HAP-1 (cell line): ENCODE results near the gene ZNF185.

Experiments
- DNase-seq, 2 experiments: peaks; one replicate each; pipeline ENCODE4 v3.0.0-alpha.2; 2016 to 2020; ENCODE audit warnings: low spot score in 2 of 2
- H3K27me3 ChIP-seq: fragments of 250-450 bp; sonication (Bioruptor Pico); 2 replicates; pipeline ENCODE4 v1.5.1; 2020; ENCODE audit warnings: low read depth, mild to moderate bottlenecking, moderate library complexity
- H3K36me3 ChIP-seq: fragments of 250-450 bp; sonication (Bioruptor Pico); replicated peaks from 2 replicates; pipeline ENCODE4 v1.5.1; 2020; ENCODE audit warnings: mild to moderate bottlenecking
- H3K4me1 ChIP-seq: fragments of 250-450 bp; sonication (Bioruptor Pico); 2 replicates; pipeline ENCODE4 v1.5.1; 2020; ENCODE audit warnings: mild to moderate bottlenecking
- H3K4me3 ChIP-seq: fragments of 250-450 bp; sonication (Bioruptor Pico); 2 replicates; pipeline ENCODE4 v1.5.1; 2020; ENCODE audit warnings: mild to moderate bottlenecking, moderate library complexity
- H3K9me3 ChIP-seq: fragments of 250-450 bp; sonication (Bioruptor Pico); 2 replicates; pipeline ENCODE4 v1.5.1; 2020; ENCODE audit warnings: mild to moderate bottlenecking, moderate library complexity
- in situ Hi-C: fragments of 300-500 bp; cut with MboI; formaldehyde crosslinking; loops from 3 replicates; pipeline ENCODE4 v1.14.3; 2020; ENCODE audit warnings: low sequenced_read_pairs, inconsistent platforms, mixed read lengths

The ZNF185 gene

DNA sequence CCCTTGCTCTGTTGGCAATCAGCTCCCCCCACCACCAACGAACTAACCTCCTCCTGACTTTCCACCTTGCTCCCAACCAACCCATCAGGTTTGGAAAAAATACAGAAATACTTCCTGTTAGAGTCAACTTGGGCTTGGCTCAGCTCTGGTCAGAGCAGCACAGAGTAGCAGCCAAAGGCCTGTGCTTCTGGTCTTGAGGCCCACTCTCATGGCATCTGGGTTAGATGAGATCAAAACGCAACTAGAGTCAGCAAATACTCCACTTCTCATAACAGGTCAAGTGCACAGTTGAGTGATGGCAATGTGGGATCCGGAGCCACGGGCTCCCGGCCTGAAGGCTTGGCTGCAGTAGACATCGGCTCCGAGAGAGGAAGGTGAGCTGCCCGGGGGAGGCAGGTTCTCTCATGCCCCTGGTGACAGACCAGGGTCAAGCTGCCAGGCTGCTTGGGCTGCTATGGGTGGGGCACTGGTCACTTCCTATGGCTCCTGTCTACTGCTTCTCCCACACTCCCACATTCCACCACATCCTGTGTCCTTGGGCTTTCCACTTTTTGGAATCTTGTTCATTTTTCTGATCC lies 34.8 kb downstream of the ZNF185 start:
- H3K9me3 ChIP-seq: no peaks in the 10 kb centered on the region
- H3K4me1 ChIP-seq: no peaks in the 10 kb centered on the region
- H3K36me3 ChIP-seq: no peaks in the 10 kb centered on the region
- in situ Hi-C loops: loop anchor here (25.0 kb wide), 1 partner anchor 1405 kb away; no protein-coding TSS in a partner anchor
- no peak for DNase-seq
- H3K4me3 ChIP-seq: no peak overlapping the region
- no peaks in the 10 kb centered on the region for H3K27me3 ChIP-seq

- no peak for DNase-seq
- H3K9me3 ChIP-seq: no peaks in the 10 kb centered on the region
- H3K27me3 ChIP-seq: no peaks in the 10 kb centered on the region
- no peak overlapping the region for H3K4me3 ChIP-seq
- H3K4me1 ChIP-seq: peaks cover 6% of the 10 kb centered on the region
- H3K36me3 ChIP-seq: no peaks in the 10 kb centered on the region
- in situ Hi-C loops: loop anchor here (25.0 kb wide), 1 partner anchor 1401 kb away; no protein-coding TSS in a partner anchor
Observed at GRCh38 chrX:152936306-152936705, 38.4 kb downstream of the ZNF185 start.

GRCh38 chrX:152937236-152937635 lies 39.4 kb downstream of the ZNF185 start:
- H3K9me3 ChIP-seq: no peaks in the 10 kb centered on the region
- no peaks in the 10 kb centered on the region for H3K36me3 ChIP-seq
- H3K27me3 ChIP-seq: no peaks in the 10 kb centered on the region
- DNase-seq: no peak
- in situ Hi-C loops: loop anchor here (25.0 kb wide), 1 partner anchor 1400 kb away; no protein-coding TSS in a partner anchor
- peaks cover 11% of the 10 kb centered on the region for H3K4me1 ChIP-seq
- H3K4me3 ChIP-seq: no peak overlapping the region

- Histone ChIP-seq H3K36me3 (no peaks in the 10 kb centered on the region), H3K4me3 (peak overlapping the region; percentile 51), H3K9me3 (no peaks in the 10 kb centered on the region), H3K27me3 (no peaks in the 10 kb centered on the region), H3K4me1 (peaks cover 12% of the 10 kb centered on the region)
- in situ Hi-C loops: loop anchor here (10.0 to 25.0 kb wide), 2 partner anchors 1013 to 1396 kb away; no protein-coding TSS in a partner anchor
- DNase-seq: peak; percentile 93 to 96
Observed at GRCh38 chrX:152941328-152942076, 43.6 kb downstream of the ZNF185 start.

GRCh38 chrX:152942077-152942442 lies 44.2 kb downstream of the ZNF185 start:
- peaks cover 12% of the 10 kb centered on the region for H3K4me1 ChIP-seq
- H3K27me3 ChIP-seq: no peaks in the 10 kb centered on the region
- H3K36me3 ChIP-seq: no peaks in the 10 kb centered on the region
- DNase-seq: no peak
- H3K4me3 ChIP-seq: peak overlapping the region; percentile 51
- in situ Hi-C loops: loop anchor here (10.0 to 25.0 kb wide), 2 partner anchors 1013 to 1395 kb away; no protein-coding TSS in a partner anchor
- H3K9me3 ChIP-seq: no peaks in the 10 kb centered on the region

- H3K9me3 ChIP-seq: no peaks in the 10 kb centered on the region
- no peaks in the 10 kb centered on the region for H3K36me3 ChIP-seq
- peaks cover 12% of the 10 kb centered on the region for H3K4me1 ChIP-seq
- no peak overlapping the region for H3K4me3 ChIP-seq
- no peak for DNase-seq
- no peaks in the 10 kb centered on the region for H3K27me3 ChIP-seq
- in situ Hi-C loops: loop anchor here (10.0 to 25.0 kb wide), 2 partner anchors 1011 to 1393 kb away; no protein-coding TSS in a partner anchor
Observed at GRCh38 chrX:152943826-152944225, 46.0 kb downstream of the ZNF185 start.

DNA sequence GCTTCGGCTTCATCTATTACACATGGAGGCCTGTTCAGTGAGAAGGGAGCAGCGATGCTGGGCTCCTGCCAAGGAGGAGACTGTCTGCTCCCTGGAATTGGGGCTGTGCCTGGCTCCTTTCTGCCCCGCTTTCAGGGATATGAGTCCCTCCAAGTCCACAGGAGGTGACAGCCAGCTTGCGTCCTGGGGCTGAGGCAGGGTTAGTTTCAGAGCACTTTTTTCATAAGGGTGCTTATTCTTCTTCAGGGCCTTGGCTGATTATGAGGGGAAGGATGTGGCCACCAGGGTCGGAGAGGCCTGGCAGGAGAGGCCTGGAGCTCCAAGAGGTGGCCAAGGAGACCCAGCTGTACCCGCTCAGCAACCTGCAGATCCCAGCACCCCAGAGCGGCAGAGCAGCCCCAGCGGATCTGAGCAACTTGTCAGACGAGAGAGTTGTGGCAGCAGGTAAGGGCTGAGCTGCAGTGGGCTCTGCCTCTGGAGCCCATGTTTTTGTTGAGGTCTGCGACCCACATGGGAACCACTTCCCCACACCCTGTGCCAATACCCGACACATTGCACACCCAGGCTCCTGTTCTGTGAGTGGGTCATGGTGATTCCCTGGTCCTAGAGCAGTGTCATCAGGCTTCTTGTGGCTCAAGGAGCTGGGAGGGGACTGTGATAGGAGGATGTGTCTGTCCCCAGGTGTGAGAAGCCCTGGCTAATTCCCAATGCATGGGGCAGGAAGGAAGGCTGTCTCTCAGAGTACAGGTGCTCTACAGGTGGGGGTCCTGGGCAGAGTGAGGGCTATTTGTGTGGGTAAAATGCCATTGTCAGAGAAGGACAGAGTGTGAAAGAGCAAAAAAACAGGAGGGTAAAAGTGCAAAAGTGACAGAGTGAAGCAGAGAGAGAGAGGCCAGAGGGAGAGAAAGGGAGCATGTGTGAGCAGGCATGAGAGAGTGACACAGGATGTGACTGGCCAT lies 47.4 kb downstream of the ZNF185 start:
- H3K36me3 ChIP-seq: no peaks in the 10 kb centered on the region
- peaks cover 12% of the 10 kb centered on the region for H3K4me1 ChIP-seq
- no peak overlapping the region for H3K4me3 ChIP-seq
- H3K9me3 ChIP-seq: no peaks in the 10 kb centered on the region
- in situ Hi-C loops: loop anchor here (10.0 to 25.0 kb wide), 2 partner anchors 1010 to 1392 kb away; no protein-coding TSS in a partner anchor
- no peaks in the 10 kb centered on the region for H3K27me3 ChIP-seq
- DNase-seq: no peak

- no peak for DNase-seq
- in situ Hi-C loops: loop anchor here (10.0 to 25.0 kb wide), 2 partner anchors 1008 to 1391 kb away; no protein-coding TSS in a partner anchor
- H3K4me1 ChIP-seq: 0 out of 2 replicates have a peak, but pooled peaks cover 5% of the 10 kb centered on the region
- no peaks in the 10 kb centered on the region for H3K9me3 ChIP-seq
- no peaks in the 10 kb centered on the region for H3K36me3 ChIP-seq
- H3K27me3 ChIP-seq: no peaks in the 10 kb centered on the region
- H3K4me3 ChIP-seq: no peak overlapping the region
Observed at GRCh38 chrX:152946681-152947080, 48.8 kb downstream of the ZNF185 start.
